IPS DF 4.7 (cell line): ENCODE results near the gene PHF8.

Experiments
- DNase-seq: peaks from one replicate; pipeline ENCODE4 v3.0.0-alpha.2; 2013; ENCODE audit warnings: low spot score; ENCODE audit errors: extremely low read depth

Gene PHF8

DNA sequence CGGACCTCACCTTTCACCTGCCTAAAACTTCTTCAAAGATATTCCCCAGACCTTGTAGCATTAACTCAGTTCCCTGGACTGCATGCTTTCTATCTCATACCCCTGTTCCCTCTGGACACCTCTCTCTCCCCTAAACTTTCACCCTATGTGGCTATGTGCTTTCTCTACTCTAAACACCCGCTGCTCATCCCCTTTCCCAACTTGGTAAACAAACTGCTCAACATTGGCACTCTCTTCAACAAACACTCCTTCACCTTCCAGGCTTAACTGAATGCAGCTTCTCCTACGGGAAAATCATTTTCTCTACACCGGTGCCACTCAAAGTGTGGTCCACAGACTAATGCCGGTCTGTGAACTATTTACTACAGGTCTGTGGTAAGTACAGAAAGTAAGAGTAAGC is 19.9 kb downstream of the PHF8 start:
- DNase-seq = no peak

GRCh38 chrX:54012830-54013500 is 31.3 kb downstream of the PHF8 start:
- DNase-seq = no peak

GRCh38 chrX:54007682-54008081 is 36.6 kb downstream of the PHF8 start:
- no peak for DNase-seq

DNA sequence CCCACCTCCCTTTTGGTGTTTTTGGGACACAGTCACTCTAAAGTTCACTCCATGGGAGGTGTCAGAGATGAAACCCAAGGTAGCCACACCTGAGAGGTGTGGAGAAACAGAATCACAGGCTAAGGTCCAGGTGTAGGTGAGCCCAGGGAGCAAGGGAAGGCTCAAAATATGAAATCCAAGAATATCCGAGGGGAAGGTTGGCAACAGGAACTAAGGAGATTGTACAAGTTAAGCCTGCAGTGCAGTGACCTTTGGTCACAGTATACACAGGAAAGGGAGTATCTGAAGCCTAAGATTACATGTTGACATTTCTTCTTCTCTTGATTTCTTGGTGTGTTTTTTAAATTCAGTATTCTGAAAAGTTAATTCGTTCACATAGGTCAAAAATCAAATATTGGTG is 46.5 kb downstream of the PHF8 start:
- DNase-seq = no peak

DNA sequence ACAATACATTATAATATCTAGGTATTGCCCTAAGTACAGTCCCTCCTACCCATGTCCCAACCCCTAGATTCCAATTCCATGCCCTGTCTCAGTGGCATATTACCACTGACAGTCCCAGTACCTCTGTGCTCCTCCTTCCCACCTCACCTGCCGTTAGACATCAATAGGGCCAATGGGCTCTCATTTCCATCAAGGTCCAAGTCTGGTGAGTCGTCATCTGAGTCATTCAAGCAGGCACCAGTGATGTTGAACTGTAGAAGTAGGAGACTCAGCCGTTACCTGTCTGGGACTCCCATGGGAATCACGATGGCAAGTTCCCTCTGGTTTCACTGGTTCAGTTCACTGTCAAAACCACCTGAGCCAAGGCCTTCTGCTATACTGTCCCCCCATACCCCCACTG is 51.7 kb downstream of the PHF8 start:
- DNase-seq = no peak

- no peak for DNase-seq
Measured at GRCh38 chrX:53990171-53990570, 54.1 kb downstream of the PHF8 start.

- no peak for DNase-seq
Measured at GRCh38 chrX:53984895-53985294, 59.4 kb downstream of the PHF8 start.

DNA sequence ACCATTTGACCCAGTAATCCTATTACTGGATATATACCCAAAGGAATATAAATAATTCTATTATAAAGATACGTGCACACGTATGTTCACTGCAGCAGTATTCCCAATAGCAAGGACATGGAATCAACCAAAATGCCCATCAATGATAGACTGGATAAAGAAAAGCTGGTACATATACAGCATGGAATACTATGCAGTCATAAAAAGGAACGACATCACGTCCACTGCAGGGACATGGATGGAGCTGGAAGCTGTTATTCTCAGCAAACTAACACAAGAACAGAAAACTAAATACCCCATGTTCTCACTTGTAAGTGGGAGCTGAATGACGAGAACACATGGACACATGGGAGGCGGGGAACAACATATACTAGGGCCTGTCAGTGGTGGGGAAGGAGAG is 69.7 kb downstream of the PHF8 start:
- no peak for DNase-seq

DNA sequence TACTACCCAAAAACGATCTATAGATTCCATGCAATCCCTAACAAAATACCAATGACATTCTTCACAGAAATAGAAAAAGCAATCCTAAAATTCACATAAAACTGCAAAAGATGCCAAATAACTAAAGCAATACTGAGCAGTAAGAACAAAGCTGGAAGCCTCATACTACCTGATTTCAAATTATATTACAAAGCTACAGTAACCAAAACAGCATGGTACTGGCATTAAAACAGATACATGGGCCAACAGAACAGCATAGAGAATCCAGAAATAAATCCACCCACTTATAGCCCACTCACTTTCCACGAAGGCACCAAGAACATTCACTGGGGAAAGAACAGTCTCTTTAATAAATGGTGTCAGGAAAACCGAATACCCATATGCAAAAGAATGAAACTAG is 74.7 kb downstream of the PHF8 start:
- no peak for DNase-seq

DNA sequence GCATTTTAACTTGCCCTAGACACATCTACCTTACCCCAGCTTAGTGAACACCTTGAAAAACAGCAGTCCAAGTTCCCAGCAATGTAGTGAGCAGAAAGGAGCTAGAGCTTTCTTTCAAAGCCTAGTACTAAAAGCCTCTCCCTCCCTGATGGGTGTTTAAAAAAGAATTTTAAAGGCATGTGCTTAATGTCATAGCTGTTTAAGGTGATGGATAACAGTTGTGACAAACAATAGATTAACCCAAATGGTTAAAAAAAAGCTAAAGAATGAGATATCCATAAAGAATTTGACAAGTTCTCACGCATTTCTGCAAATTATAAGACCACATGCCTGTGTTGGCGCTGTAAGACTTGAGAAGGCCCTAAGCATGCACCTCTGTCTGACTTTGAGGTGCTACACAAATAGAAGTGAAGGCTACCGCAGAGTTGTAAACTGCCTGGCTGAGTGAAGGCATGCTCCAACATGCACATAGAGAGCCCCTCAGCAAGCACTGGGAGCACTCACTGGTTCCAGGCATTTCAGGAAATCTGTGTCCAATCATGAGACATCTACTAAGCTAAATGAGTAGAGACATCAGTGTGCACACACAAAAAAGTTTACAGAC is 94.0 kb downstream of the PHF8 start:
- DNase-seq = no peak

DNA sequence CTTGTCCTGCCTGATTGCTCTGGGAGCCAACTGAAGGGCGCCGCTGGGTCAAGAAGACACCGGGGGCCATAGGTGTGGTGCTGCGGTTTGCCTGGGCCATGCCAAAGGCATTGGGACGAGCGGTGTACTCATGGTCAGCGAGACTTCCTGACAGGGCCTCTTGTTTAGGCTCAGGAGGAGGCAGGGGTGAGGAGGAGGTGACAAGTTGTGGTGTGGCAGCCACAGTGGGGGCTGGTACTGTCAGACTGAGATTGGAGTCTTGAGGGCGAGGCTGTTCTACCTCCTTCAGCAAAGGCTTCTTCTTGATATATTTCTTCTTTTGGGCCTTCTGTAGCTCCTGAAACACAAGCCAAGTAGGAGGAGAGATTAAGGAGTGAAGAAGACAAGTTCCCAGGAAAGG is 104.1 kb downstream of the PHF8 start:
- DNase-seq = no peak

GRCh38 chrX:53939127-53939526 is 105.1 kb downstream of the PHF8 start:
- no peak for DNase-seq

GRCh38 chrX:53930515-53931380 is 113.5 kb downstream of the PHF8 start:
- DNase-seq = no peak

GRCh38 chrX:53926030-53926429 is 118.2 kb downstream of the PHF8 start:
- DNase-seq = no peak

GRCh38 chrX:53918702-53919101 is 125.6 kb downstream of the PHF8 start:
- DNase-seq = no peak

DNA sequence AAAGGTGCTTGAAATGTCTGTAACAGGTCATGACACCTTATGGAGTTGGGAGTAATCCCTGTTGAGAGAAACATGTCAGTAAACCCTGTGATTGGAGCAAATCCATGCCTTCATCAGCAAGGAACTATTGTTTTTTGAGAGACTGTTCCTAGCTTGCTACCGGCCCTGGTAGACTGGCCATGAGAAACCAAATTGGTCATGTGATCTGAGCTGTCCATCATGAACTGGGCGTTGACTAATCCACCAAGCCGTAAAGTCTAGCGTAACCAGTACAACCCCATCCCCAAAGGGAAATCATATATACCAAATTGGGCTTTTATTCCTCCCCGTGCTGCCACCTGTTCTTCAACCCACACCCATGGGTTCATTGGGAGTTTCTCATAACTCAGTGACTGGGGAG is 143.7 kb downstream of the PHF8 start:
- no peak for DNase-seq

- DNase-seq = no peak
Measured at GRCh38 chrX:53895270-53895669, 149.0 kb downstream of the PHF8 start.
